HL-60 (cell line): ENCODE results near the gene MEOX1.

ENCODE experiments used
- CTCF ChIP-seq: IDR thresholded peaks from one replicate; pipeline ENCODE4 v1.5.1; 2011; ENCODE audit warnings: low read length, control low read depth, inconsistent platforms; ENCODE audit not compliant: insufficient read depth
- GABPA ChIP-seq: IDR thresholded peaks from 2 replicates; pipeline ENCODE4 v1.6.1; 2012; ENCODE audit warnings: low read depth
- POLR2AphosphoS5 ChIP-seq: IDR thresholded peaks from 2 replicates; pipeline ENCODE4 v1.6.1; 2012; ENCODE audit warnings: low read depth
- REST ChIP-seq: IDR thresholded peaks from 2 replicates; pipeline ENCODE4 v1.6.1; 2012; ENCODE audit warnings: low read depth; ENCODE audit not compliant: insufficient replicate concordance
- SPI1 ChIP-seq: IDR thresholded peaks from 2 replicates; pipeline ENCODE4 v1.6.1; 2012; ENCODE audit warnings: low read depth, mild to moderate bottlenecking, borderline replicate concordance

DNA sequence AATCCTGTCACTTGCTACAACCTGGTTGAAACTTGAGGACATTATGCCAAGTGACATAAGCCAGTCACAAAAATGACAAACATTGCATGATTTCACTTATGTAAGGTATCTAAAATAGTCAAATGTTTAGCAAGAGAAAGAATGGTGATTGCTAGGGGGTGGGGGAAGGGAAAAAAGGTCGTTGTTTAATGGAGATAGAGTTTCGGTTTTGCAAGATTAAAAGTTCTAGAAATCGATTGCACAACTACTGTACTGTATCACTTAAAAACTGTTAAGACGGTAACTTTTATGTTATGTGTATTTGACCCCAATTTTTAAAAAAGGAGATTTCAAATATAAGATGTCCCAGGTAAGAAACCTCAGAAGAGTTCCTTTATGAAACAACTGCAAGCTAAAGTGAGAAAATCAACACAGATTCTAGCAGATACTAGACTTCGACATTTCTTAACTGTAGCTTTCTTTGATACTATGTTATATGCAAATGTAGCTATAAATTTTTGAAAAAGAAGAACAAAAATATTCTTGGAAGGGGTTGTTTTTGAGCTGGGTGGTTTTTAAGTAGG, 5.9 kb downstream of the MEOX1 start:
- TF ChIP-seq CTCF (no peak), POLR2AphosphoS5 (no peak), REST (no peak), GABPA (no peak), SPI1 (no peak)
